Stimulated activated CD4-positive, alpha-beta T cell treated with anti-CD3 and anti-CD28 coated beads, Interleukin-15, amount 100 ng/mL, for 48 hours (primary cell): ENCODE measurements around the gene HDGF.

ENCODE experiments used
- DNase-seq, 2 donors: peaks; one replicate each; pipeline ENCODE4 v3.0.0-alpha.2; 2020; ENCODE audit warnings: low read depth in 2 of 2

Gene HDGF

GRCh38 chr1:156725683-156726280 lies 25.7 kb downstream of the HDGF start:
- DNase-seq = peak; percentile 65 to 69

- no peak for DNase-seq
These were observed 29.9 kb downstream of the HDGF start for GRCh38 chr1:156721535-156721934.

DNA sequence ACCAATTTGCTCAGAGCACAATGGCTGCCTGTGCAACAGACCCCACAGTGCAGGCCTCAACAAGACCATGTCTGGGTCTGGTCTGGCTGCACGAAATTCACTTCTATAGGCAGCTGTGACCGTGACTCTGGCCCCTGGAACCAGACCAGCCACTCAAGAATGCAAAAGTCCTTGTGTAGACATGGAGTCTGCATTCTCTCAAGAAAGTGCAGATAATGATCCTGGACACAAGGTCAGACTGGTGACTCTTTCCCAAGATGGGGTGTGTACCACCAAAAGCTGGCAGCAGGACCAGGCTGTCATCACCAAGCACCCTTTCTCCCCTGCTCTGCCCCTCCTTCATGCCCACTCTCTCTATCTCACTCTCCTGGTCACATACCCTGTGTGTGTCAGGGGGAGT lies 30.3 kb downstream of the HDGF start:
- DNase-seq = no peak

DNA sequence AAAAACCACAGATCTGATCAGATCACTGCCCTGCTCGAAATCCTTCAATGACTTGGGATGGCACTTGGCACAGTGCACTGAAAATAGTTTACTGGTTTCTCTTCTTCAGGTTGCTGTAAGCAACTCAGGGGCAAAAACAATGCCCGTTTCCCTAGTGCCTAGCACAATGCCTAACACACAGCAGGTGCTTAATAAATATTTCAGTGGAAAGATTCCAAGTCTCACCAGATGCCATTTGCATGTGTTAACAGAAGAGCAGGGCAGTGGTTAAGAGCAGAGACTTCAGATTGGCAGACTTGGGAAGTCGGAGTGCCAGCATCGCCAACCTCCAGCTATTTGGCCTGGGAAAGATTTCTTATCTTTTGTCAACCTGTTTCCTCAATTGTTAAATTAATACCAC lies 34.1 kb downstream of the HDGF start:
- DNase-seq = no peak

- no peak for DNase-seq
These were observed 36.6 kb downstream of the HDGF start for GRCh38 chr1:156714830-156715229.

GRCh38 chr1:156712626-156713025 lies 38.8 kb downstream of the HDGF start:
- no peak for DNase-seq

DNA sequence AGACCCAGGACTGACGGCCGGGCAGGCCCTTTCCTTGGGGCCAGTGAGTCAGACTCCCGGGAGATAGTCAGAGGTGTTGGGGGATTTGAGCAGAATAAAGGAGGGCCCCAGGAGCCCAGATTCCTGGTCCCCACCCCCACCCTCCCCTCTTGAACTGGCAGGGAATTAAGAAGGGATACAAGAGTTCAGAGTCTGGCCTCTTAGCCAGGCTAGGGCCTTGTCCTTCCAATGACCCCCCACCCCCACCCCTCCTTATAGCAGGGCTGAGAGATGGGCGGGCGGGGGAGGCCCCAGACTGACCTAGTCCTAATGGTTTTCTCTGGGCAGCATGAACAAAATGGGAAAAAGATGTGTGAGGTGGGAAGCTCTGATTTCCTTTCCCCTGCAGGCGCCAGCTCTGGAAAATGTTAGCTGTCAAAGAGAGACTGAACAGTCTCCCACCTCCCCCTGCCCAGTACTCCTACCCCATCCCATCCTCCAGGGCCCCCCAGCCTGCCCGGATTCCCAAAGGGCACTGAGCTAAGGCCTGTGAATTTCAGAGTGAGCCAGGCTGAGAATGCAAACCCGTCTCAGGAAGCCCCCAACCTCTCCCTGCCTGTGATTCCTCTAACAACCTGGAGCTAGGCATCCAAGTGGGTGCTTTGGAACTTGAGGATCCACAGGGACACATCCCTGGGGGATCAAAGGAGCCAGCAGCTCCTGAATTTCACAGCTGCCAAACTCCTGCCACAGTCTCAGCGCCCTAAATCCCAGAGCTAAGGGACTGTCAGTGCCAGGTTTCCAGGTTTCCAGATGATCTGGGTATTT lies 40.3 kb downstream of the HDGF start:
- DNase-seq = no peak

DNA sequence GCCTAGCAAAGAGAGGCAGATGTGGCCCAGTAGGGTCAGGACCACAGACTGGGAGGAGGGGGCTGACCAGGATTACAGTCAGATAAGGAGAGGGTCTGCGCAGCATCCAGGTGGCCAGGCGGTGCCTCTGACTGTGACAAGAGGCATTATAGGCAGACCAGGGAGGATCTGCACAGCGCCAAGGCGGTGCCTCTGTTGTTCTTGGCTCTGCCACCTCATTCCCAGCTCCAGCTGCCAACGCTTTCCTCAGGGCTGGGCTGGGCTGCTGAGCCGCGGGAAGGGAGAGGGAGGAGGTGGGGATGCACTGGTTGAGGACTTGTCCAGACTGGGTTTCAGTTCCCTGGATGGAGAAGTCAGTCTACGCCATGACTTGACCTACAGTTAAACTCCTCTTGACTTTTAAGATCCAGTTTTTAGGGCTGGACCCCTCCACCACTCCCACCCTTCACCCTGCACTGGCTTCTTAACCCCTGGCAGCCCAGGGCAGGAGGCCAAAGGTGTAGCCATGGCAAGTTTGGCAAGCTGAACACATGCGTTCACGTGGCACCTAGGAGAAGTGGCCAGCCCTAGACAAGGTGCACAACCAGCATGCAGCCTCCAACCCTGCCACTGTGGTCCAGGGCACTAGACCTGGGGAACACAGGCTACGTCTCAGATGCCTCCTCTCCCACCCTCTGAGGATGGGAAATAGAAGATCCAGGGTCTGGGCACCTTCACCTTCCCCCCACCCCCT lies 41.6 kb downstream of the HDGF start:
- no peak for DNase-seq

GRCh38 chr1:156709031-156709430 lies 42.4 kb downstream of the HDGF start:
- no peak for DNase-seq

- no peak for DNase-seq
These were observed 43.2 kb downstream of the HDGF start for GRCh38 chr1:156708218-156708661.

DNA sequence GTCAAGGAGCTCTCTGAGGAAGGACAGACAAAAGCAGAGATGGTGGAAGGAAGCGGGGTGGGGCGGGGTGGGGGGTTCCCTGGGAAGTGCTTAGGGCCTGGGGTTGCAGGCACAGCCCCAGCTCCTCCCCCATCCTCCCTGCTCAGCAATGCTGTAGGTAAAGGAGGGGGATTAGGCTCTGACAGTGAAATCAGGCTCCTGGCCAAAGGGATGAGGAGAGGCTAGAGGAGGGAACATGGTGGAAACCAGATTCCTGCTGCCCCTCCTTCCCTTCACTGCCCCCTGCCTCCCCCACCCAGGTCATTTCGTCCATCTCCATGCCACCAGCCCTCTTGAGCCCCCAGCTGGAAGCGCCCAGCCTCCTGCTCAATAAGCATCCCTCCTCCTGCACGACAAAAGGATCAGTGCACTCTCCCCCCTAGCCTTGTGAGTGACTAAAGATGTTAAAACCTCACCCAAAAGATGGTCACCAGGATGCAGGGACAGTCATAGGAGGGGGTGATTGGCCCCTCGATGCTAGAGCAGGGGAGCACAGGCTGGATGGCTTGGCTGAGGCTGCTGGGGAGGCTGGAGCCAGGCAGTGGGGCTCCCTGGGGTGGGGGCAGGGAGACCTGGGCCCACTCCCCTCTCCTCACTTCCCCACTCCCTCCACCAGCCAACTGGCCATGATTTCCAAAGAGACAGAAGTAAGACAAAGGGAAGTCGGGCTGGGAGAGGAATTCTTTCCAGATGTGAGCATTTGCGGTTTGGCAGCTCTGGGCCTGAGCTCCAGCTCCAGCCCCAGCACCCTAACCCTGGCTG lies 43.9 kb downstream of the HDGF start:
- no peak for DNase-seq

DNA sequence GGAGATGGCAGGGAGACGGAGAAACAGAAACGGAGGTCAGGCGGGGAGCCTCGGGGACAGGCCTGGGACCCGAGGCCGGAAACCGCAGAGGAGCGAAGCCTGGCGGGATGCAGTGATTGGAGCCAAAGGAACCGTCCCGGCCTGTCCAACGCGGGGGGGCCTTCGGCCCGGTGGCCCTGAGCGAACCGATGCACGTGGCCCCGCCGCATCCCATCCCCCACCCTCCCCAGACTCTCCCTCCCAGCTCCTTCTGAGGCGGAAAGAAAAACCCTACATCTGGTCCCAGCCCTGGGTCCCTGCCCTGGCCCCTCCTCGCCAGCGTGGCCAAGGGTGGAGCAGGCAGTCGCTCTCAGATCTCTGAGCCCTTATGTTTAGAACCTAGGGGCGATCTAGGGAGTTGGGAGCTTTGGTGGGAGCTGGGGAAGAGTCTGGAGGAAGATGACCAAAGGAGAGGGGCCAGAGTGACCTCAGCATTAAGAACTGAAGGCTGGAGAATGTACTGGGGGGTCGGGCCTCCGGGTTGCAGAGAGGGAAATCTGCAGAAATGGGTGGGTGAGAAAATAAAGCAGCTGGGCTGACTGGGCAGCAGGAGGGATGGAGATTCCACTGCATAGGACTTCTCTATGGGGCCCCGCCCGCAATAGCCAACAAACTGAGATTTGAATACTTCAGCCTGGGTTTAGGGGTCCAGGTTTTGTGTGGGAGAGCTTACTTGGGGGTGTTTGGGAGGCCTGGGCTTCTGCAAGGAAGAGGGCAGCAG lies 44.6 kb downstream of the HDGF start:
- no peak for DNase-seq

GRCh38 chr1:156705918-156706656 lies 45.4 kb downstream of the HDGF start:
- DNase-seq = peak; percentile 39 to 71

DNA sequence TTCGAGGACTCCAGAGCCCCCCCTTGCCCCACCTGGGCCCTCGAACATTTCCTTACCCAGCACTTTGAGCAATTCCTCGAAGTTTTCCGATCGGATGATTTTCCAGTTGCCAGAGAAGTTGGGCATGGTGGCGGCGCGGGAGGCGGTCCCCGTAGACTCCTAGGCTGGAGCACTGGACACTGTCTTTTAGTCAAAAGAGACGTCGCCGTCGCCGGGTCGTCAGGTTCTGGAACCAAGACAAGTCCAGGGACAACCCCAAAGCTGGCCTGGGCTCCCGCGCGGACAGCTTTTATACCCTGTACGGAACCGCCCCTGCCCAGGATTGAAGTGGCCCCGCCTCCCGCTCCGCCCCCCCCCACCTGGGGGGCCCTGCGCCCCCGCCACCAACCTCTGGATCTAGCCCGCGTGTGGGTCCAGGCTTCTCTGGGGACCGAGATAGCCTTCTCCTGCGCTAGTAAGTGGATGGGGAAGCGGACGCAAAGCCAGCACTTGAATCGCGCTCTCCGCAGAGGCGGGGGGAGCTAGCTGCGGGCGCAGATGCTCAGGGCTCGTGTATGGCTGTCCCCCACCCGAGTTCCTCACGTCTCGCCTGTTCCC lies 46.1 kb downstream of the HDGF start, which contains the start of gene CRABP2:
CRABP2 (minus strand) TSS at position 263 of the 597 bp plus-strand sequence; CDS start at position 126, 137 bp downstream.
- DNase-seq = no peak

- DNase-seq = peak in 1 of 2 donors; percentile 49
These were observed 46.5 kb downstream of the HDGF start for GRCh38 chr1:156704930-156705320.

- no peak for DNase-seq
These were observed 47.2 kb downstream of the HDGF start for GRCh38 chr1:156704166-156704711.

GRCh38 chr1:156703741-156704140 lies 47.7 kb downstream of the HDGF start:
- no peak for DNase-seq

DNA sequence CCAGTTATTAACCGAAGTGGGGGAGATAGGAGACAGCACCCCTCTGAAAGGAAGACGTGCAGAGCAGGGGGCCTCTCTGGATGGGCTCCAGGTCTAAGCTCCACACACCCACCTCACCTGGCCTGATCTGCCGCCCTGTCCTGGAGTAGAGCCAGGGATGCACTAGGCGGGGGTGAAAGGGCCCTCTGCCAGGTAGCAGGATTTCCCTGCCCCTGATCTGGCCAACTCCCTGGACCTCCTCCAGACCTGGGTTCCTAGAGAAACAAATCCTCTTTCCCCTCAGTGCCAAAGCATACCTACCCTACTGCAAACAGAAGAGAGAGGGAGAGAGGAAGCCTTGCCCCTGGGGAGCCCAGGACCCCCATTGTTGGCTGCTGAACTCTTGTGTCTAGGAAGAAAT lies 48.1 kb downstream of the HDGF start:
- DNase-seq = no peak

DNA sequence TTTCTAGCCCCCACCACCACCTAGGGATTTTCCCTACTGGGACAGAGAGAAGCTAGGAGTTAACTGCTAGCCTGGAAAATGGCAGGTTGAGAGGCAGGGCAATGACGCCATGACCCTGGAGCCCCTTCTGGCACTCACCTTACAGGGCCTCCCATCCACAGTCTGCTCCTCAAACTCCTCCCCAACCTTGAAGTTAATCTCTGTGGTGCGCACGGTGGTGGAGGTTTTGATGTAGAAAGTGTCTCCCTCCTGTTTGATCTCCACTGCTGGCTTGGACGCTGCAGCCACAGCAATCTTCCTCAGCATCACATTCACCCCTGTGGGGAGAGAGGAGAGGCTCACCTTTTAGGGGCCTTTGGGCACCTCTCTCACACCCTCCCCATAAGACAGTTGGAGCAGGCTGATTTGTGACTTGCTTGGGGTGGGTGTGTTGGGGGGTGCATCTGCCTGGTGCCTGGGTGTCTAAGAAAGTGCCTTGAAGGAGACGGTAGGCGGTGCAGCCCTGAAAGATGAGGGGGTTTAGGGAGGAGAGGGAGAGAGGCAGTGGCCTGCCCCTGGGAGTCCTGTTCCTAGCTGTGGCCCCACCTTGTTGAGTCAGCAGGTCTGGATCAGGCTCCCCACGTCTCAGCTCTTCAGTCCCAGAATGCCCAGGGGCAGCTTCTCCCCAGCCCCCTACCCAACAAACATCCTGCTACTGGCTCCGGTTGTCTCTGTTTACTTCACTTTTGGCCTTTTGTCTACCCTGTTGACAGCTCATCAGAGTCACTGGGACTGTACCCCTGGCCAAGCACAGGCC lies 50.5 kb downstream of the HDGF start:
- no peak for DNase-seq
